Activated naive CD8-positive, alpha-beta T cell treated with anti-CD3 and anti-CD28 coated beads, Interleukin-2, amount 50 U/mL, for 24 hours (primary cell): ENCODE results near the gene KLRG1.

Experiments
- ATAC-seq: fragments of 150-1000 bp; cut with Tn5 transposase; one replicate; pipeline ENCODE4 v1.10.0; 2021
- DNase-seq: peaks from one replicate; pipeline ENCODE4 v3.0.0; 2021
- H3K27ac Mint-ChIP-seq: one replicate; pipeline ENCODE4 v1.8.0; 2021; ENCODE audit warnings: mild to moderate bottlenecking, mixed read lengths
- H3K27me3 Mint-ChIP-seq: one replicate; pipeline ENCODE4 v1.8.0; 2021; ENCODE audit warnings: mixed read lengths
- H3K36me3 Mint-ChIP-seq: one replicate; pipeline ENCODE4 v1.8.0; 2021; ENCODE audit warnings: low read depth, mixed read lengths
- H3K4me1 Mint-ChIP-seq: one replicate; pipeline ENCODE4 v1.8.0; 2021; ENCODE audit warnings: mixed read lengths
- H3K4me3 Mint-ChIP-seq: one replicate; pipeline ENCODE4 v1.8.0; 2021; ENCODE audit warnings: mild to moderate bottlenecking, moderate library complexity, mixed read lengths
- H3K9me3 Mint-ChIP-seq: one replicate; pipeline ENCODE4 v1.8.0; 2021; ENCODE audit warnings: mixed read lengths

The KLRG1 gene

GRCh38 chr12:8989413-8989812, at the start of gene KLRG1:
KLRG1 (plus strand) TSS chr12:8989546; CDS start chr12:8989636, 90 bp downstream.
- H3K36me3 Mint-ChIP-seq: peaks cover 3% of the 10 kb centered on the region
- H3K27me3 Mint-ChIP-seq: no peaks in the 10 kb centered on the region
- peak within 1 kb of the TSS; percentile 79 for H3K27ac Mint-ChIP-seq
- no peaks in the 10 kb centered on the region for H3K9me3 Mint-ChIP-seq
- peak within 1 kb of the TSS; percentile 70 for H3K4me3 Mint-ChIP-seq
- no peak for DNase-seq
- ATAC-seq: peak; percentile 80
- peaks cover 76% of the 10 kb centered on the region for H3K4me1 Mint-ChIP-seq

GRCh38 chr12:8941691-8942478, 47.5 kb upstream of the KLRG1 start:
- ATAC-seq: no peak
- Mint-ChIP-seq H3K27me3 (no peaks in the 10 kb centered on the region), H3K4me1 (peaks cover 13% of the 10 kb centered on the region), H3K36me3 (peaks cover 49% of the 10 kb centered on the region), H3K4me3 (no peak overlapping the region), H3K9me3 (no peaks in the 10 kb centered on the region), H3K27ac (peak overlapping the region; percentile 33)
- DNase-seq: no peak

DNA sequence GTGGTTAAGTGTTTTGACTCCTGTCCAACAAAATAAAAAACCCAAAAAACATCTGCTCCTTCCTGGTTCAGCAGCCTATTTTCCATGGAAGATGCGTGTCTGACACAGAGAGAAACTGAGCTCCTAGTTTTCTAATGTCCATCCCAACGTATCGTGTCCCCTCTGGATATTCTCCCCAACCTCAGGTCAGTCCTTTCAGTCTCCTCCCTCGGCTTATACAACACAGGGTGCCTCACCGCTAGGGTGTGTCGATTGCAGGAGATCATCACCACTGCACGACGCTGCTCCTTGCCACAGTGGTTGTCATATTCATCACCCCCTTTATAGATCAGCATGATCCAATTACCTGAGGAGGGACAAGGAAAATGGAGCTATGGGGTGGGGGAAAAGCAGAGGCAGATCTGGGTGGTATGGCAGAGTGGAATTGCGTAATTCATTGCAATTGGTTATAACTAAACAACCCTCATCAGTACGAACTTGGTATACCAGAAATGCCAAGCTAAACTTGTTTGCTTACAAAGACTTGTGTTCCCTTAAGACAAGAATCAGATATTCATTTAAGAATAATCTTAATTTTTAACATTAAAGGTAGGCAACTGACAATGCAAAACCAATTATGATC, 45.7 kb upstream of the KLRG1 start:
- ATAC-seq (no peak), DNase-seq (no peak)
- Mint-ChIP-seq H3K4me3 (no peak overlapping the region), H3K4me1 (peaks cover 28% of the 10 kb centered on the region), H3K9me3 (no peaks in the 10 kb centered on the region), H3K27me3 (no peaks in the 10 kb centered on the region), H3K27ac (peak overlapping the region; percentile 39), H3K36me3 (peaks cover 56% of the 10 kb centered on the region)

- no peak for ATAC-seq
These were observed 42.6 kb upstream of the KLRG1 start for GRCh38 chr12:8946733-8947132.

GRCh38 chr12:8947737-8948136, 41.6 kb upstream of the KLRG1 start:
- Mint-ChIP-seq H3K27me3 (no peaks in the 10 kb centered on the region), H3K9me3 (peaks cover 3% of the 10 kb centered on the region), H3K4me1 (peaks cover 46% of the 10 kb centered on the region), H3K27ac (peak overlapping the region; percentile 92), H3K36me3 (peaks cover 55% of the 10 kb centered on the region), H3K4me3 (peak overlapping the region; percentile 95)
- DNase-seq (no peak), ATAC-seq (no peak)

More at GRCh38 chr12:8946733-8947132, 42.6 kb upstream of the KLRG1 start:
- peak overlapping the region; percentile 92 for H3K27ac Mint-ChIP-seq
- H3K4me3 Mint-ChIP-seq: peak overlapping the region; percentile 95
- peaks cover 56% of the 10 kb centered on the region for H3K36me3 Mint-ChIP-seq
- H3K9me3 Mint-ChIP-seq: no peaks in the 10 kb centered on the region
- H3K4me1 Mint-ChIP-seq: peaks cover 36% of the 10 kb centered on the region
- H3K27me3 Mint-ChIP-seq: no peaks in the 10 kb centered on the region
- DNase-seq: no peak

DNA sequence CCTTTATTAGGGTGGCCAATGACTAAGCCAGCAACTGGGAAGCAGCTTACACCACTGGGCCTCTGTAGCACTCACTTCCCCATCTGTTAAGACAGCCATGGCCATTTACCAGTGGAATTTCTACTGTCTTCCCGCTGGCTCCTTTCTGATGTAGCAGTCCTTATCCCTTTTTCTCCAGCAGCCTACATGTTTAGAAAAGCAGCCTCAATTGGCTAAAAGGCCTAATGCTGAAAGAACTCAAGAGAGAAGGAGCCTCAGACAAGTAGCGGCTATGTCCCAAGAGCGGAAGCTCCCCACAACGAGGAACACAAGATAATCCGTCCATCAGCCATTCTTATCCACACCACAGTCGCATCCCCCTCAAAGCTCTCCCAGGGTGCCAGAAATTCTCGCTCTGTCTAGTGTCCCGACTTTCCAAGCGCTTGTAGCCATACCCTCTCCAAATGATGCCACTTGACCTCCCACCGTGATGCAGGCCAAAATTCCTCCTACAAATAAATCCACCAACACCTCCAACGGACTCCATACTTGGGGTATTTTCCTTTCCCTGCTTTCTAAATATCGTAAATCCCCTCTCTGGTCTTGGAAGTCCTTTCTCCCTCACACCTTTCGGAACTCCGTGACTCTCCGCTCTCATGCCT, 40.5 kb upstream of the KLRG1 start:
- peaks cover 51% of the 10 kb centered on the region for H3K36me3 Mint-ChIP-seq
- peak; percentile 15 for DNase-seq

DNA sequence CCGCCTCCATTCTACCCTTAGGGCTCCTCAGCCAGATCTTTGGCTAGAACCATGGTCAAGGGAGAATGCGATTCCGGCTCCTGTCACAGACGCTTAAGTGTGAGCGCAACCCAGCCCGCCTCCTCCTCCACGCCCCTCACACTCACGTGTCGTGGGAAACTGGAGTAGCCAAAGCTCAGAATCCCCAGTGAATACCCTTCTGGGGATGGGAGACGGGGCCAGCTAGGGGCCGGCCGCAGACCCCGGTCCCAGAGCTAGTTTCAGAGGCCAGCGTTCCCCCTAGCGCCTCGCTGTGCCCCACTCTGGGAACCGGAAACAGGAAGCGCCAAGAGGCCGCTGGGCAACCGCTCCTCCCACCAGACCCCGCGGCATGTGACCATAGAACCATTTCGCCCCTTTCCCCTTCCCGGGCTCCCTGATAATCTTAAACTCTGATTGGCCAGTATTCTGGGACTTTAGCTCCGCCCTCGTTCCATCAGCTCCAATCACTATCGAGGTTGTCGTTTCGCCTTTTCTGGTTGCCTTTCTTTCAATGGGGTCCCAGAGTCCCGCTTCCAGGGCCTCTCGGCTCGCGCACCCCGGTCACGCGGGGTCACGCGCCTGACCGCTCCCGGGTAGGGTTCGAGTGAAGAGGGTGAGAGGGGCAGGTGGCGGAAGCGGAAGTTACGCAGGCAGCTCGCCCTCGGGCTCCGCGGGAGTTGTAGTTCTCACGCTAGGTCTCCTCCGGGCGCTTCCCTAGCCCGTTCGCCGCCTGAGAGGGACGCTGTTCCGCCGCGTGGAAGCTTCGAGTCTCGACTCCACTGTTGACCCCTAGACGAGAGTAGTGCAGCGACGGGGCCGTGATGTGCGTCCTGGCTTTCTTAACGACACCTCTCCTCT, 39.8 kb upstream of the KLRG1 start, which contains the start of gene M6PR:
Gene M6PR (minus strand): TSS at position 304 of the 879 bp plus-strand sequence. CDS start 3,241 bp downstream, outside the sequence.
- ATAC-seq (peak; percentile 84), DNase-seq (peak; percentile 93)
- Mint-ChIP-seq H3K27me3 (no peaks in the 10 kb centered on the region), H3K36me3 (peaks cover 52% of the 10 kb centered on the region), H3K9me3 (peaks cover 9% of the 10 kb centered on the region), H3K4me1 (peaks cover 65% of the 10 kb centered on the region), H3K27ac (peak within 1 kb of the TSS; percentile 92), H3K4me3 (peak within 1 kb of the TSS; percentile 95)

More for the DNA sequence above, 40.5 kb upstream of the KLRG1 start:
- Mint-ChIP-seq H3K4me1 (peaks cover 57% of the 10 kb centered on the region), H3K4me3 (peak overlapping the region; percentile 95), H3K9me3 (peaks cover 9% of the 10 kb centered on the region), H3K27ac (peak overlapping the region; percentile 92), H3K27me3 (no peaks in the 10 kb centered on the region)
- no peak for ATAC-seq

- Mint-ChIP-seq H3K4me3 (peak overlapping the region; percentile 95), H3K9me3 (peaks cover 9% of the 10 kb centered on the region), H3K27ac (peak overlapping the region; percentile 92), H3K4me1 (peaks cover 69% of the 10 kb centered on the region), H3K27me3 (no peaks in the 10 kb centered on the region), H3K36me3 (peaks cover 49% of the 10 kb centered on the region)
- DNase-seq: no peak
- no peak for ATAC-seq
These were observed 39.2 kb upstream of the KLRG1 start for GRCh38 chr12:8950221-8950527.

DNA sequence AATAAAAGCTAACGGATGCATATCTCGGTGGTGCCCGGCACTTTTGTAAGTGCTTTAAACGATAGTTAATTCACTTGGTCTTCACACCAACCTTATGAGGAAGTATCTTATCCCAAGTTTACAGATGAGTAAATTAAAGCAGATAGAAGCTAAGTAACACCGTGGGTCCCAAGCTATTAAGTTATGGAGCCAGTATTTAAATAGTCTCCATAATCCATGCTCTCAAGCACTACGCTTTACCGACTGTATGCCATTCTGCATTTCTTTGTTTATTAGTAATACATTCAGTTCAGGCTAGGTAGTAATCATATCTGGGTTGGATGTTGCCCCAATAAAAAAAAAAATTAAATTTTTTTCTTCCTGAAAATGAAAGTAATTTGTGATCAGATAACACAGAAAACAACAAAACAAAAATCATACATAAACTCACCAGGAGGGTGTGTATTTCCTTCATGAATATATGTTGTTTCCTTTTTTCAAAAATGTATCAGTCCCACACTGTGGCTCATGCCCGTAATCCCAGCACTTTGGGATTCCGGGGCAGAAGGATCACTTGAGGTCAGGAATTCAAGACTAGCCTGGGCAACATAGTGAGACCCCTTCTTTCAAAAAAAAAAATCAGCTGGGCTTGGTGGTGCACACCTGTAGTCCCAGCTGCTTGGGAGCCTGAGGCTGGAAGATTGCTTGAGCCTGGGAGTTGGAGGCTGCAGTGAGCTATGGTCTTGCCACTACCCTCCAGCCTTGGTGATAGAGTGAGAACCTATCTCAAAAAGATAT, 38.5 kb upstream of the KLRG1 start:
- Mint-ChIP-seq H3K4me3 (peak overlapping the region; percentile 95), H3K4me1 (peaks cover 67% of the 10 kb centered on the region), H3K9me3 (peaks cover 9% of the 10 kb centered on the region), H3K27ac (peak overlapping the region; percentile 92), H3K36me3 (peaks cover 41% of the 10 kb centered on the region), H3K27me3 (no peaks in the 10 kb centered on the region)
- no peak for DNase-seq
- no peak for ATAC-seq

DNA sequence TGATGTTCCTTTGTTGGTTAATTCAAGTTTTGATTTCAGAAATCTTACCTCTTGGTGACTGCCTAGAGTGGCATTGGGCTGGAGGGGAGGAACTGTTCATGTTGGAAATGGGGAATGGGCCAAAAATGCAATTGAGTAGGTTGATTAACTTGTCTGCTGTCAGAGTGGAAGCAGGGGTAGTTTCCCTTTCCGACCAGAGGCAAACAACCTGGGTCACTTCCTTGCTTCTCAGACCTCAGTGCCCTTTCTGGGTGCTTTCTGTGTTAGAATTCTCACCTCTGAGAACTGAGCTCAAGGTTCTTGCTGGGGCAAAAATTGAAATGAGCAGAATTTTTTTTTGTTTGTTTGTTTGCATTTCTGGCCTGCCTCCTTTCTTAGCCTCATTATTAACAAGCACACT, 37.6 kb upstream of the KLRG1 start:
- ATAC-seq (peak; percentile 11), DNase-seq (peak; percentile 39)
- Mint-ChIP-seq H3K4me3 (peak overlapping the region; percentile 95), H3K36me3 (peaks cover 36% of the 10 kb centered on the region), H3K9me3 (peaks cover 9% of the 10 kb centered on the region), H3K27me3 (no peaks in the 10 kb centered on the region), H3K4me1 (peaks cover 63% of the 10 kb centered on the region), H3K27ac (peak overlapping the region; percentile 92)

DNA sequence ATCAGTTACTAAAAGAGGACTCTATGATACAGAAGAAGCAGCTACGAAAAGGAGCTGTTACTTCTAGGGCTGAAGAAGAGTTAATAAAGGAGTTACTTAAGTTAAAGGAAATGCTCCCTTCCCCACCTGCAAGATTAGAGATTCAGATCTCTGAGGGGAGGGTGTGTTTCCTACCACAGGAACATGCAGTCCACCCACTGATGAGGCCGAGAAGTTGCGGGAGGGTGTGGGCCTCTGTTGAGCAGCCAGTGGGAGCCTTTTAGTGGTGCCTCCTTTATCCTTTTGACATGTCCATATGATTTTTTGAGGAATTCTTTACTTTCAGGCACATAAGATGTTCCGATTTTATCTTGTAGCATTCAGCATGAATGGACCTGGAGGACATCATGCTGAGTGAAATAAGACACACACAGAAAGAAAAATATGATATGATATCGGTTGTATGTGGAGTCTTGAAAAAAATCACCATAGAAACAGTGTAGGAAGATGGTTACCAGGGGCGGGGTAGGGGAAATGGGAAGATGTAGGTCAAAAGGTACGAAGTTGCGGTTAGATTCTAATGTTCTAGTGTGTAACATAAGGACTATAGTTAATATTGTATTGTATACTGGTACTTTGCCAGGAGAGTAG, 35.5 kb upstream of the KLRG1 start:
- Mint-ChIP-seq H3K36me3 (peaks cover 28% of the 10 kb centered on the region), H3K27ac (peak overlapping the region; percentile 87), H3K4me1 (peaks cover 65% of the 10 kb centered on the region), H3K9me3 (peaks cover 12% of the 10 kb centered on the region), H3K27me3 (no peaks in the 10 kb centered on the region), H3K4me3 (peak overlapping the region; percentile 61)
- ATAC-seq: no peak
- DNase-seq: peak; percentile 47

DNA sequence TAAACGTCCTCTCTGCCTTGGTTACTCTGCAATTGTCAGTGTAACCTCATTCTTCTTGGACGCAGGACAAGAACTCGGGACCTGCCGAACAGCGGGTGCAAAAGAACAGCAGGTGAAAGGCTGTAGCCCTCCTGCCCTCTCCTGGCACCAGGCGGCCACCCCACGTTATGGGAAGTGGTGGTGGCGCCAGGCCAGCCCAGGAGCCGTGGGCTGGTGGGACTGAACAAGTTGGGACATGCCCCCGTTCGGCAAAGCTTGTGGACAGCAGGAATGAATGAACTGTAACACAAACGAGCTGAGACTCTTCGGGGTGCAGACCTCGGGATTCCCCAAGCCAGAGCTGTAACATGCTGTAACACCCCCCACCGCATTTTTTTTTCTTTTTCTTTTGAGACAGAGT, 33.3 kb upstream of the KLRG1 start:
- no peak for DNase-seq
- Mint-ChIP-seq H3K27ac (no peak overlapping the region), H3K27me3 (no peaks in the 10 kb centered on the region), H3K36me3 (peaks cover 26% of the 10 kb centered on the region), H3K9me3 (peaks cover 12% of the 10 kb centered on the region), H3K4me3 (no peak overlapping the region), H3K4me1 (peaks cover 86% of the 10 kb centered on the region)
- ATAC-seq: no peak

GRCh38 chr12:8956772-8957171, 32.6 kb upstream of the KLRG1 start:
- peaks cover 26% of the 10 kb centered on the region for H3K36me3 Mint-ChIP-seq
- no peak overlapping the region for H3K27ac Mint-ChIP-seq
- peaks cover 12% of the 10 kb centered on the region for H3K9me3 Mint-ChIP-seq

More at GRCh38 chr12:8956772-8957171, 32.6 kb upstream of the KLRG1 start:
- ATAC-seq (no peak), DNase-seq (no peak)
- Mint-ChIP-seq H3K27me3 (no peaks in the 10 kb centered on the region), H3K4me3 (no peak overlapping the region), H3K4me1 (peaks cover 80% of the 10 kb centered on the region)
